Posterior vena cava (tissue), 2 donors: ENCODE data around the gene EIF1B. TPM values are rescaled to one million over a fixed set of nuclear protein-coding genes. Genes with fewer than 3 reads are reported as not detected.
"Not testable (repeated sequence)": the region's sequence is repeated elsewhere in the genome, so short reads cannot be mapped to it uniquely, and the experiment has no call there.

Experiments
- DNase-seq: peaks from one replicate; pipeline ENCODE4 v3.0.0-alpha.2; 2020; ENCODE audit warnings: low spot score
- intact Hi-C, 2 donors: fragments of 100-400 bp; cut with DNase I; formaldehyde crosslinking; loops; one replicate each; pipeline versions ENCODE4 v1.14.1 to v1.14.2; 2022 to 2023
- long read RNA-seq, 2 donors: library from polyadenylated mRNA; unstranded; transcript quantifications; one replicate each; pipeline ENCODE4 v2.0.0, GENCODE V29; 2020 to 2021
- total RNA-seq, 2 donors: library from RNA; stranded (reverse); fragmentation: NEBNext Ultra II Directional; extraction: Animal tissue kit (Norgen Biotek cat#: 25700); gene quantifications; one replicate each; pipeline ENCODE4 v1.2.1, GENCODE V29; 2021
- donor health status: DM: yes; HTN: yes; CAD: no.
- donor health status: DM: yes; HTN: yes; CAD: no.

Gene EIF1B
- 10 to 100 TPM; 47.3 to 50.9 TPM for total RNA-seq
- long read RNA-seq, donor 1, transcript EIF1B-201 (4 exons, 1,010 nt): major isoform, 10 of 11 reads
- long read RNA-seq, donor 1, partial matches to known transcripts: 1 of 11 reads
- long read RNA-seq, donor 1, other reads (novel, unspliced or antisense): 0 of 11 reads
- long read RNA-seq, donor 2, transcript EIF1B-201 (4 exons, 1,010 nt): major isoform, 62 of 66 reads
- long read RNA-seq, donor 2, partial matches to known transcripts: 1 of 66 reads
- long read RNA-seq, donor 2, other reads (novel, unspliced or antisense): 2 of 66 reads

- peak; percentile 100 for DNase-seq
- intact Hi-C loops: loop anchor here in 1 of 2 donors (10.0 kb wide), 1 partner anchor 215 kb away; the partner anchor contains the start of gene ZNF621
Observed at GRCh38 chr3:40309418-40309924, at the start of gene EIF1B. Gene EIF1B, plus strand, starts transcription at chr3:40309707. Its CDS starts 235 bp downstream, at chr3:40309942.

DNA sequence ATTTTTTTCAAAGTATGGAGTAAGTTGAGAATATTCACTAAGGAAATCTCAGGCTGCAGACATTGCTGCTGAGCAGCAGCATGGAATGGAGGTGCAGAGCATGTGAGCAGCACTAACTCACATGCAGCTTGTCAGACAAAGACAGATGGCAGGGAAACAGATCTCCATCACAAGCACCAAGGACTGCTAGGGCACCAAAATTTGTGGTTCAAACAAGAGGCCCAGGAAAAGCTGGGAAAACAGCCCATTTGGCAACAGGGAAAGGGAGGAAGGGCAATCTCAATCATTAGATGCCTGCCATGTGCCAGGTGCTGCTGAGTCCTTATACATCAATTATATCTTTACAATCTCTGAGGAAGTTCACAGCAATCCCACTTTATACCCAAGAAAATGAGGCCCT, 47.2 kb upstream of the EIF1B start:
- no peak for DNase-seq
- intact Hi-C loops: no loop called here

- intact Hi-C loops: no loop called here
- DNase-seq: no peak
Observed at GRCh38 chr3:40264451-40264850, 45.1 kb upstream of the EIF1B start.

DNA sequence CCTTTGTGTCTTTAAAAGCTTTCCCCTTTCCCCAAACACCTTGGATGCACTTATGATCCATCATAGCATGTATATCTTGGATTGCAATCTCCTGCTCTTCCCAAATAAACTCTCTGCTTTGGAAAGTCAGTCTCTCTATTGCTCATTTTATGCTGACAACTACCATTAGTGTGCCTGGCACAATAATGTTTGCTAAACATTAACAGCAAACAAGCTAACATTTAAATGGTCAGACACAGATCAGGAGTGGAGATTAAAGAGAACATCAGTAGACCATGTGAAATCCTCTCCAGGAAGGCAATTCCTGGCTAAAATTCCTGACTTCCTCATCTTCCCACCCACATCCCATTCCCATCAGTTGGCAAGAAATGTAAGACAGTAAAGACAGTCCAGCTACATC, 44.3 kb upstream of the EIF1B start:
- DNase-seq: no peak
- intact Hi-C loops: no loop called here

DNA sequence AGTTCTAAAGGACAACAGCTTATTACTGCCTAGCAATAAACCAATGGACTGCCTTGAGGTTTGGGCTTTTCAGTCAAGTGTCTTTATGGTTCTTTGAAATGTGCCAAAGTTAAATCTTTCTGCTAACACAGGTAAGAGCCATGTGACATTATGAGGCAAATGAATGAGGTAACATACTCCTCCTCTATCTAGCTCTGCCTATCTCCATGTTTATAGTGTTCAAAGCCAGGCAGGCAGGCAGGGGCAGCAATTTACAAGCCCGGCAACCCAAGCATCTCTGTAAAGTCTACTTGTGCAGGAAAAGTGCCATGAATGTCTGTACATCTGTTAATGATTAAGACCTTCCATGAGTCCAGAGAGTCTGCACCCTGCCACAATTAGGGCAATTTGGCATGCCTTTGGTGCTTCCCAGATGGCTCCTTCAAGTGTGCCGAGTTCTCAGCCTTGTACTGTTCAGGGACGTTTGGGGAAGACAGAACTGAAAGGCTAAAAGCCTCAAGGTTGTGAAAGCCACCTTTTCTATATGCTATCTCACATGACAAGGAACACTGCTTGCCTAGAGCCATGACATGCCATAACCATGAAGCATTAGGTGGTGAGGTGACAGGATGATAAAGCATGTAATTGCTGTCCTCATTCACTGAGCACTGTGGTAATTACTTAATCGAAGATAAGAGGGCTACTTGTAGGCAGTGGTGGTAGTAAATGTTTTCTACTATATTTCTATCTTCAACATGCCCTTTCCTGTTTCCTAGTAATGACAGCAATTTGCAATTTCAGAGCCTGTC, 41.4 kb upstream of the EIF1B start:
- DNase-seq: no peak
- intact Hi-C loops: no loop called here

DNA sequence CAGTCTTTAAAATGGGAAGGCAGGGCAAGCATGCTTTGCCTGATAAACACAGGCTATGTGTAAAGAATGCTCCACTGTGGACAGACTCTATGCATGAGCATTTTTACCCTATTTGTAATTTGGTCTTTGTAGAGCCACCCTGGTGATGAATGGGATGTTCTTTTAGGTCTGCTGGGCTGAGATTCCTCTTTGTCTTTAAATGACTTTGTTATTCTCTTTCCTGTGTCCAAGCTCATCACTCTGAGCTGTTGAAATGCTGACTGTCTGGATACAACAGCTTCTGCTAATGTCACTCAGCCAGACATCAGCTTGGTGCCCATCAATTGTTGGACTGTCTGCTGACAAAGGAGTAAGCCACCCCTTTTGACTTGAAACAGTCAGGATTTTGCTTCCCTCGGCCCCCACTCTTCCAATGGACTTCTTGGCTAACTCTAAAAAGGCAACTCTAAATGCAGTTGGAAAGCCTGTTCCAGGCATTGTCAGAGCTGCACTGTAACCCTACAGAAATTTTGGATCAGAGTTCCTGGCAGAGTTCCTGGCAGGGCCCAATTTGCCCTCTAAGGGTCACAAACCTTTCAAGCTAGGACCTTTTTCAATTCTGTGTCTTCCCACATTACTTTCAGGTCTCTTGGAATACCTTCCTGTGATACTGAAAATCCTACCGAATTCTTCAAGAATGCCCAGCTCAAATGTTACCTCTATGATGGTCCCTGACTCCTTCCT, 40.5 kb upstream of the EIF1B start:
- no peak for DNase-seq
- intact Hi-C loops: no loop called here

GRCh38 chr3:40278791-40279190, 30.7 kb upstream of the EIF1B start:
- intact Hi-C loops: no loop called here
- no peak for DNase-seq

- intact Hi-C loops: no loop called here
- DNase-seq: no peak
Observed at GRCh38 chr3:40281995-40282394, 27.5 kb upstream of the EIF1B start.

GRCh38 chr3:40283057-40283456, 26.4 kb upstream of the EIF1B start:
- DNase-seq, intact Hi-C loops: not testable (repeated sequence)

DNA sequence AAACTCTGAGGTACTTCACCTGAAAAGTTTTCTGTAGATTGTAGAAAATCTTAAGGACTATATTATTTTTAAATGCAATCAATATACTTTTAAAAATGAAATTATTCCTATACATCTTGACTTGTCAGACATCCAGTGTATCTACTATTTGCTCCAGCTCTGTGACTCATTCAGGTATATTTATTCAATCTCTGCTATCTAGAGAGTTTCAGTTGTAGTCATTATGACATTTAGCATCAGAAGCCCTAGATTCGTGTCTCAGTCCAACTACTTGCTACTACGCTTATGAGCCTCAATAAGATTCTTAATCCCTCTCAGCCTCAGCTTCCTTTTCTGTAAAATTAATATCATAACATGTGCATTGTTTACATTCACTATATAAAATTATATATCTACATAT, 22.3 kb upstream of the EIF1B start:
- DNase-seq: no peak
- intact Hi-C loops: no loop called here

DNA sequence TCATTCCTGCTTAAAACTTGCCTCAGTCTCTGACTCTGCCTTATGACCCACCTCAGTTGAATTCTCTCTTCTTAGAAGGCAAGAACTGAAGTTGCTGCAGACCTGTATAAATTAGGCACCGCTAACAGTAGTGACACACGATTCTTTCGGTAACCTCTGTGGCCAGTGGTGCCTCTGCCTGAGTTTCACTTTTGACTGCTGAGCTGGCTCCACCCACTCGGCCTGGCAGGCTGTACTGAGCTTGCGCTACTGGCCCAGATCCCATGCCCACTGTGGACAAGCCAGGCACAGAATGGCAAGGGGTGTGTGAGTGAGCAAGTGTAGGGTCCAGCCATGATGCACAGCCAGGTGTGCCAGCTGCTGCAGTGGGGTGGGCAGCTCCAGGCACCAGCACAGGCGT, 19.1 kb upstream of the EIF1B start:
- no peak for DNase-seq
- intact Hi-C loops: no loop called here

GRCh38 chr3:40291471-40291870, 18.0 kb upstream of the EIF1B start:
- intact Hi-C loops: no loop called here
- DNase-seq: no peak

- no peak for DNase-seq
- intact Hi-C loops: no loop called here
Observed at GRCh38 chr3:40292637-40293349, 16.7 kb upstream of the EIF1B start.

GRCh38 chr3:40294434-40294833, 15.1 kb upstream of the EIF1B start:
- intact Hi-C loops: no loop called here
- DNase-seq: no peak

GRCh38 chr3:40298075-40298474, 11.4 kb upstream of the EIF1B start:
- DNase-seq: no peak
- intact Hi-C loops: no loop called here

DNA sequence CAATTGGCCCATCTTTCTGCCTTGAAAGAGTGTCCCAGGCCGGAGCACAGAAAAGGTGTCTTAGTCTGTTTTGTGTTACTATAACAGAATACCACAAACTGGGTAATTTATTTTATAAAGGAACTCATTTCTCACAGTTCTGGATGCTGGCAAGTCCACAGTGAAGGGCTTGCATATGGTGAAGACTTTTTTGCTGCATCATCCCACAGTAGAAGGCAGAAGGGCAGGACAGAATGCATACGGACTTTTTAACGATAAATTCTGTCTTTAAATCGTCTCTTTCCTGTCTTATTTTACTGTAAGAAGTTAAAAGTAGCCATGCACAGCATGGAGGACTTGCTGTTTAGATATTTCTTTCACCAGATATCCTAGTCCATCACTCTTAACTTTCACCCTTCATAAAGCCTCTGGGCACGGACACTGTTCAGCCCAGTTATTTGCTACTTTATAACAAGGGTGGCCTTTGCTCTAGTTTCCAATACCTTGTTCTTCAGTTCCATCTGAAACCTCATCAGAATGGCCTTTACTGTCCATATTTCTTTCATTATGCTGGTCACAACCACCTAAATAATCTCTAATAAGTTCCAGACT, 10.3 kb upstream of the EIF1B start:
- no peak for DNase-seq
- intact Hi-C loops: no loop called here

GRCh38 chr3:40299721-40300335, 9.7 kb upstream of the EIF1B start:
- intact Hi-C loops: loop anchor here in 1 of 2 donors (10.0 kb wide), 1 partner anchor 225 kb away; the partner anchor contains the start of gene ZNF621
- no peak for DNase-seq

GRCh38 chr3:40302784-40303183, 6.7 kb upstream of the EIF1B start:
- intact Hi-C loops: loop anchor here in 1 of 2 donors (10.0 kb wide), 1 partner anchor 222 kb away; the partner anchor contains the start of gene ZNF621
- DNase-seq: no peak
